Measurements from ENCODE around the gene DPH2.

Gene DPH2

DNA sequence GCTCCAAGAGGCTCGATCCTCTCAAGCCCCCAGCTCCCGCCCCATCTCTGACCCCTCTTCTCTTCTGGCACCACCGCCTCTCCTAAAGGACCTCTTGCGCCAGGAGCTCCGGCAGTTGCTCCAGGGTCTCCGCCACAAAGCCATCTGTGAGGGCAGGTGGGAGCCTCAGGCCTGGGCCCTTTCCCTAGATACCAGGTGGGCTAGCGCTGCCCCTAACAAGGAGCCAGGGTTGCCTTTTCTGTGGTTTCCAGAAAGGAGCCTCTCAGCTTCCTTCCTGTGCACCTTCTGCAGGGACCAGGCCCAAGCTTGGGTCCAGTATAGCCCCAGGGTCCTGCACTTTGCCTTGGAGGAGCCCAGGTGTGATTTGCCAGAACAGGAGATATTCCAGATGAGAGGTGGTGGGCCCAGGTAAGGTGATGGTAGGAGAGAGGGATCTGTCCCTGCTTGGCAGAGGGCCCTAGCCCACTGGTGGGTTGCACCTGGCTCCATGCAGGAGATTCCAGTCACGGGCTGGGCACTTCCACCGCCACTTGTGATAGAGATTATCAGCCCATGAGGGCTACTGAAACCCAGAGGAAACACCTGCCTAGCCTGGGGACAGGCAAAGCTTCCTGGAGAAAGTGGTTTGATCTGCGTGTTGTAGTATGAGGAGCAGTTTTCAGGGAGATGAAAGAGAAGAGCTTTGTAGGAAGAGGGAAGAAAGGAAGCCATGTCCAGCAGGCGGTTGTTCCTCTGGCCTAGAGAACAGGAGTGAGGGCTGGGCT is 22.6 kb downstream of the DPH2 start:
- Histone ChIP-seq H3K36me3 (replicated peaks; ENCODE audit: low read depth, low read length) (no peaks in the 10 kb centered on the region), H4K20me1 (ENCODE audit: insufficient read depth, low read length) (no peaks in the 10 kb centered on the region), H3K4me2 (ENCODE audit: low read length) (peak overlapping the region; percentile 99), H3K9me3 (ENCODE audit: insufficient read depth, low read length) (no peaks in the 10 kb centered on the region), H3K9ac (ENCODE audit: low read length) (peak overlapping the region; percentile 65; the same call in 1 of the 2 replicates), H3K79me2 (ENCODE audit: low read length) (no peaks in the 10 kb centered on the region), H3K4me3 (ENCODE audit: low read length) (peak overlapping the region; percentile 84), H3K27me3 (ENCODE audit: low read depth, low read length) (no peaks in the 10 kb centered on the region), H2AFZ (ENCODE audit: low read depth, low read length) (no peak overlapping the region), H3K27ac (ENCODE audit: low read length) (no peak overlapping the region), H3K4me1 (ENCODE audit: low read length) (peaks cover 16% of the 10 kb centered on the region)
- TF ChIP-seq, protein P1, sequence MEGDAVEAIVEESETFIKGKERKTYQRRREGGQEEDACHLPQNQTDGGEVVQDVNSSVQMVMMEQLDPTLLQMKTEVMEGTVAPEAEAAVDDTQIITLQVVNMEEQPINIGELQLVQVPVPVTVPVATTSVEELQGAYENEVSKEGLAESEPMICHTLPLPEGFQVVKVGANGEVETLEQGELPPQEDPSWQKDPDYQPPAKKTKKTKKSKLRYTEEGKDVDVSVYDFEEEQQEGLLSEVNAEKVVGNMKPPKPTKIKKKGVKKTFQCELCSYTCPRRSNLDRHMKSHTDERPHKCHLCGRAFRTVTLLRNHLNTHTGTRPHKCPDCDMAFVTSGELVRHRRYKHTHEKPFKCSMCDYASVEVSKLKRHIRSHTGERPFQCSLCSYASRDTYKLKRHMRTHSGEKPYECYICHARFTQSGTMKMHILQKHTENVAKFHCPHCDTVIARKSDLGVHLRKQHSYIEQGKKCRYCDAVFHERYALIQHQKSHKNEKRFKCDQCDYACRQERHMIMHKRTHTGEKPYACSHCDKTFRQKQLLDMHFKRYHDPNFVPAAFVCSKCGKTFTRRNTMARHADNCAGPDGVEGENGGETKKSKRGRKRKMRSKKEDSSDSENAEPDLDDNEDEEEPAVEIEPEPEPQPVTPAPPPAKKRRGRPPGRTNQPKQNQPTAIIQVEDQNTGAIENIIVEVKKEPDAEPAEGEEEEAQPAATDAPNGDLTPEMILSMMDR (IDR thresholded peaks at IDR 0.05; ENCODE audit: low read depth, low read length): no peak
- no peak for TF ChIP-seq EZH2phosphoT487 (IDR thresholded peaks at IDR 0.05; ENCODE audit: low read depth)

DNA sequence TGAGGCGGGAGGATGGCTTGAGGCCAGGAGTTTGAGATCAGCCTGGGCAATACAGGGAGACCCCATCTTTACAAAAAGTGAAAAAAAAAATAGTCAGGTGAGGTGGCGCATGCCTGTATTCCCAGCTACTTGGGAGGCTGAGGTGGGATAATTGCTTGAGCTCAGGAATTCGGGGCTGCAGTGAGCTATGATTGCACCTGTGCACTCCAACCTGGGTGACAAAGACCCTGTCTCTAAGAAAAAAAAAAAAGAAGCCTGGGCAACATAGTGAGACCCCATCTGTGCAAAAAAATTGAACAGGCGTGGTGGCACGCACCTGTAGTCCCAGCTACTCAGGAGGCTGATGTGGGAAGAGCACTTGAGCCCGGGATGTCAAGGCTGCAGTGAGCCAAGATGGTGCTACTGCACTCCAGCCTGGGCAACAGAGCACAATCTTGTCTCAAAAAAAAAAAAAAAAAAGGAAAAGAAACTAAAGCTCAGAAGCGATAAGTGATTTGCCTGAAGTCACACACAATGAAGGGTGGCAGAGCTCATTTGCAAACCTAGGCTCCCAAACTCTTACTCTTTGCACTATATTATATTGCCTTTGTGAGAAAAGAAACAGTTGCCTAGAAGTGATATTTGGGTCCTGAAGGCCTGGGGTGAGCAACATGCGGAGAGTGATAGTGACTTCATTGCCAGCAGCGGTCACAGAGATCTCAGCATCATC is 23.6 kb downstream of the DPH2 start:
- H3K9me3 ChIP-seq (ENCODE audit: insufficient read depth, low read length): no peaks in the 10 kb centered on the region
- no peaks in the 10 kb centered on the region for H4K20me1 ChIP-seq (ENCODE audit: insufficient read depth, low read length)
- no peak overlapping the region for H2AFZ ChIP-seq (ENCODE audit: low read depth, low read length)
- no peak overlapping the region for H3K4me3 ChIP-seq (ENCODE audit: low read length)
- peaks cover 16% of the 10 kb centered on the region for H3K4me1 ChIP-seq (ENCODE audit: low read length)
- TF ChIP-seq EZH2phosphoT487 (IDR thresholded peaks at IDR 0.05; ENCODE audit: low read depth): no peak
- TF ChIP-seq, protein P1 (IDR thresholded peaks at IDR 0.05; ENCODE audit: low read depth, low read length): no peak
- no peak overlapping the region for H3K9ac ChIP-seq (ENCODE audit: low read length)
- H3K27me3 ChIP-seq (ENCODE audit: low read depth, low read length): no peaks in the 10 kb centered on the region
- no peaks in the 10 kb centered on the region for H3K79me2 ChIP-seq (ENCODE audit: low read length)
- no peak overlapping the region for H3K27ac ChIP-seq (ENCODE audit: low read length)
- H3K36me3 ChIP-seq (replicated peaks; ENCODE audit: low read depth, low read length): no peaks in the 10 kb centered on the region
- no peak overlapping the region for H3K4me2 ChIP-seq (ENCODE audit: low read length)

- Histone ChIP-seq H3K79me2 (ENCODE audit: low read length) (no peaks in the 10 kb centered on the region), H4K20me1 (ENCODE audit: insufficient read depth, low read length) (no peaks in the 10 kb centered on the region), H3K9ac (ENCODE audit: low read length) (no peak overlapping the region), H3K4me2 (ENCODE audit: low read length) (no peak overlapping the region), H3K4me3 (ENCODE audit: low read length) (no peak overlapping the region), H3K27me3 (ENCODE audit: low read depth, low read length) (no peaks in the 10 kb centered on the region), H3K27ac (ENCODE audit: low read length) (no peak overlapping the region), H2AFZ (ENCODE audit: low read depth, low read length) (no peak overlapping the region), H3K4me1 (ENCODE audit: low read length) (peaks cover 16% of the 10 kb centered on the region), H3K36me3 (replicated peaks; ENCODE audit: low read depth, low read length) (no peaks in the 10 kb centered on the region), H3K9me3 (ENCODE audit: insufficient read depth, low read length) (no peaks in the 10 kb centered on the region)
- no peak for TF ChIP-seq EZH2phosphoT487 (IDR thresholded peaks at IDR 0.05; ENCODE audit: low read depth)
- TF ChIP-seq, protein P1 (IDR thresholded peaks at IDR 0.05; ENCODE audit: low read depth, low read length): no peak
Observed at GRCh38 chr1:43994071-43994470, 24.3 kb downstream of the DPH2 start.
